GM23248 (cell line): Measurements from ENCODE around the gene ITPKB. TPM values are rescaled to one million over a fixed set of nuclear protein-coding genes. Genes with fewer than 3 reads are reported as not detected.

Experiments used
- DNase-seq: peaks from one replicate; pipeline ENCODE4 v3.0.0-alpha.2; 2015
- H2AFZ ChIP-seq: fragments of 200-600 bp; sonication (generic); 2 replicates; pipeline ENCODE4 v1.6.1; 2016; ENCODE audit warnings: antibody characterized with exemption
- H3F3A ChIP-seq: fragments of 200-600 bp; sonication (generic); 2 replicates; pipeline ENCODE4 v1.6.1; 2016; ENCODE audit warnings: mild to moderate bottlenecking, antibody characterized with exemption, mixed run types; ENCODE audit not compliant: insufficient read depth
- H3K27ac ChIP-seq: fragments of 200-600 bp; sonication (generic); 2 replicates; pipeline ENCODE4 v1.5.1; 2016; ENCODE audit warnings: mild to moderate bottlenecking
- H3K27me3 ChIP-seq: fragments of 200-600 bp; sonication (generic); replicated peaks from 2 replicates; pipeline ENCODE4 v1.6.1; 2016; ENCODE audit warnings: mild to moderate bottlenecking; ENCODE audit not compliant: insufficient read depth
- H3K36me3 ChIP-seq: fragments of 200-600 bp; sonication (generic); 2 replicates; pipeline ENCODE4 v1.6.1; 2016; ENCODE audit warnings: low read depth, mild to moderate bottlenecking
- H3K4me1 ChIP-seq: fragments of 200-600 bp; sonication (generic); 2 replicates; pipeline ENCODE4 v1.6.1; 2016; ENCODE audit warnings: mild to moderate bottlenecking; ENCODE audit not compliant: insufficient read depth
- H3K4me2 ChIP-seq: fragments of 200-600 bp; sonication (generic); one replicate; pipeline ENCODE4 v1.6.1; 2016; ENCODE audit warnings: mild to moderate bottlenecking; ENCODE audit not compliant: unreplicated experiment
- H3K4me3 ChIP-seq: fragments of 200-600 bp; sonication (generic); 2 replicates; pipeline ENCODE4 v1.5.1; 2016; ENCODE audit warnings: mild to moderate bottlenecking
- H3K79me2 ChIP-seq: fragments of 200-600 bp; sonication (generic); 2 replicates; pipeline ENCODE4 v1.6.1; 2016; ENCODE audit warnings: mild to moderate bottlenecking; ENCODE audit not compliant: insufficient read depth
- H3K9ac ChIP-seq: fragments of 200-600 bp; sonication (generic); 2 replicates; pipeline ENCODE4 v1.6.1; 2016; ENCODE audit warnings: mild to moderate bottlenecking
- H3K9me2 ChIP-seq: fragments of 200-600 bp; sonication (generic); 2 replicates; pipeline ENCODE4 v1.6.1; 2016; ENCODE audit warnings: mixed run types, mild to moderate bottlenecking, moderate library complexity; ENCODE audit not compliant: insufficient read depth
- H3K9me3 ChIP-seq: fragments of 200-600 bp; sonication (generic); one replicate; pipeline ENCODE4 v1.6.1; 2017; ENCODE audit warnings: low read depth
- H4K20me1 ChIP-seq: fragments of 200-600 bp; sonication (generic); 2 replicates; pipeline ENCODE4 v1.6.0; 2016; ENCODE audit not compliant: insufficient read depth
- EZH2 ChIP-seq: fragments of 200-600 bp; sonication (generic); IDR thresholded peaks from 2 replicates; pipeline ENCODE4 v1.6.1; 2018; ENCODE audit warnings: antibody characterized with exemption, mild to moderate bottlenecking; ENCODE audit not compliant: insufficient read depth, poor library complexity, severe bottlenecking
- EZH2phosphoT487 ChIP-seq: fragments of 200-600 bp; sonication (generic); IDR thresholded peaks from 2 replicates; pipeline ENCODE4 v1.6.1; 2018; ENCODE audit warnings: antibody characterized with exemption, moderate library complexity, mild to moderate bottlenecking, low read depth; ENCODE audit not compliant: insufficient read depth
- WGBS, 2 experiments: methylation state at CpG; one replicate each; pipeline ENCODE4 v1.1.6; 2015 to 2017; ENCODE audit warnings: low lambda C conversion rate in 2 of 2, low coverage in 1 of 2; ENCODE audit errors: missing lambda C conversion rate in 2 of 2; 5-methylcytosine and 5-hydroxymethylcytosine counted together
- in situ Hi-C: fragments of 300-500 bp; cut with MboI; formaldehyde crosslinking; loops from 2 replicates; pipeline ENCODE4 v1.15.0; 2020
- polyA plus RNA-seq: library from polyadenylated mRNA; unstranded; fragments of >200 nt; fragmentation: Nextera tagmentation; extraction: Ambion mirVana; gene quantifications from 2 replicates; pipeline ENCODE4 v1.2.1, GENCODE V29; 2016
- total RNA-seq: library from RNA; depleted of rRNA; stranded (reverse); fragments of >200 nt; shearing (Covaris generic); gene quantifications from 2 replicates; pipeline ENCODE4 v1.2.3, GENCODE V29; 2014

The ITPKB gene
- total and polyA plus RNA-seq, 2 experiments from 2014 or later = 0.26 to 0.86 TPM

- H3K4me2 ChIP-seq = no peak overlapping the region
- in situ Hi-C loops = no loop called here
- 76 to 81% methylated on average over 7 of the region's 7 CpGs for WGBS, 2 experiments
- no peaks in the 10 kb centered on the region for H3F3A ChIP-seq
- H2AFZ ChIP-seq = no peak overlapping the region
- H3K27ac ChIP-seq = no peak overlapping the region
- H3K4me1 ChIP-seq = 0 out of 2 replicates have a peak, but pooled peaks cover 4% of the 10 kb centered on the region
- H3K9me3 ChIP-seq = no peaks in the 10 kb centered on the region
- H3K4me3 ChIP-seq = no peak overlapping the region
- TF ChIP-seq EZH2 = no peak
- DNase-seq = no peak
- no peaks in the 10 kb centered on the region for H3K9me2 ChIP-seq
- no peaks in the 10 kb centered on the region for H3K36me3 ChIP-seq
- no peaks in the 10 kb centered on the region for H3K79me2 ChIP-seq
- H4K20me1 ChIP-seq = no peaks in the 10 kb centered on the region
- H3K27me3 ChIP-seq = no peaks in the 10 kb centered on the region
- no peak overlapping the region for H3K9ac ChIP-seq
Measured at GRCh38 chr1:226695335-226695900, 43.7 kb downstream of the ITPKB start.

GRCh38 chr1:226692823-226693222 is 46.3 kb downstream of the ITPKB start:
- H3K4me2 ChIP-seq = no peak overlapping the region
- no peaks in the 10 kb centered on the region for H3K36me3 ChIP-seq
- H3K4me1 ChIP-seq = 0 out of 2 replicates have a peak, but pooled peaks cover 4% of the 10 kb centered on the region
- H3K27me3 ChIP-seq = no peaks in the 10 kb centered on the region
- in situ Hi-C loops = no loop called here
- H2AFZ ChIP-seq = no peak overlapping the region
- WGBS, 2 experiments = 30 to 31% methylated on average over 3 of the region's 3 CpGs
- H3F3A ChIP-seq = no peaks in the 10 kb centered on the region
- no peak overlapping the region for H3K4me3 ChIP-seq
- H3K9me2 ChIP-seq = no peaks in the 10 kb centered on the region
- H3K9ac ChIP-seq = no peak overlapping the region
- TF ChIP-seq EZH2 (no peak), EZH2phosphoT487 (no peak)
- H3K9me3 ChIP-seq = no peaks in the 10 kb centered on the region
- H3K27ac ChIP-seq = no peak overlapping the region
- DNase-seq = no peak
- H4K20me1 ChIP-seq = no peaks in the 10 kb centered on the region
- H3K79me2 ChIP-seq = no peaks in the 10 kb centered on the region

DNA sequence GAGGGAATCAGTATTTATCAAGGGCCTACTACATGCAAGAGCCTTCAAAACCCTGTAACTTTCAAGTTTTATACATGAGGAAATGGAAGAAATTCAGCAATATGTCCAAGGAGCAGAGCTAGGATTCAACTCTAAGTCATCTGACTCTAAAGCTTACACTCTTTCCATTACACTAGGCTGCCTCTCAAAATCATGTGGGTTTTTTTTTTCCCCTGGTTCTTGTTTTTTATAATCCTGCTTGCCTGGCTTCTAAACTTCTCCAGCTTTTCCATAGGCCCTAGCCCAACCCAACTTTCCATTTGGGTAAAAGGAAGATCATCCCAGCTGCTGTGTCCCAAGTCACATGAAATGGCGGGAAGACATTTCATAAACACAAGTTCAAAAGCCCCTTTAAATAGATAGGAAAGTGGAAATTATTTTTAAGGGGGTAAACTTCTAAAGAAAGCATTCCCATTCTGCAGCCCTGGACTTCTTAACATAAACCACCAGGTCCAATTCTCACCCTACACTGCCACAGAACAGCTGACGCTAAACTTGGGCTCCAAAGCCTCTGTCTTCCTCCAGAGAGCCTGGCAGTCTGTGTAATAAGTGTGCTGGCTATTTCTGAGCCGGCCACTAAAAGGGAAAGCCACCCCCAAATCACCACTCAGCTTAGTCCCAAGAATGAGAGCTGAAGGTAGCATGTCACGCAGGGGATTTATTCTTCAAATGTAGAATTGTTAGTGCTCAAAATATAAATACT is 46.9 kb downstream of the ITPKB start:
- no peak overlapping the region for H3K4me3 ChIP-seq
- H4K20me1 ChIP-seq = no peaks in the 10 kb centered on the region
- DNase-seq = no peak
- no peaks in the 10 kb centered on the region for H3K79me2 ChIP-seq
- no peaks in the 10 kb centered on the region for H3K9me3 ChIP-seq
- H3K4me2 ChIP-seq = no peak overlapping the region
- H3K9ac ChIP-seq = no peak overlapping the region
- no peak overlapping the region for H3K27ac ChIP-seq
- WGBS, 2 experiments = 68 to 71% methylated on average over 4 of the region's 4 CpGs
- no peaks in the 10 kb centered on the region for H3K27me3 ChIP-seq
- 0 out of 2 replicates have a peak, but pooled peaks cover 4% of the 10 kb centered on the region for H3K4me1 ChIP-seq
- H2AFZ ChIP-seq = no peak overlapping the region
- H3F3A ChIP-seq = no peaks in the 10 kb centered on the region
- in situ Hi-C loops = no loop called here
- H3K36me3 ChIP-seq = no peaks in the 10 kb centered on the region
- no peaks in the 10 kb centered on the region for H3K9me2 ChIP-seq
- TF ChIP-seq EZH2 (no peak), EZH2phosphoT487 (no peak)

GRCh38 chr1:226691247-226691646 is 47.8 kb downstream of the ITPKB start:
- TF ChIP-seq EZH2 = no peak
- Histone ChIP-seq H3K4me2 (no peak overlapping the region), H3K27me3 (no peaks in the 10 kb centered on the region), H3F3A (no peaks in the 10 kb centered on the region), H3K79me2 (no peaks in the 10 kb centered on the region), H3K4me3 (no peak overlapping the region), H4K20me1 (no peaks in the 10 kb centered on the region), H3K27ac (no peak overlapping the region), H2AFZ (no peak overlapping the region), H3K9me2 (no peaks in the 10 kb centered on the region), H3K36me3 (no peaks in the 10 kb centered on the region), H3K9me3 (no peaks in the 10 kb centered on the region), H3K4me1 (no peaks in the 10 kb centered on the region), H3K9ac (no peak overlapping the region)
- WGBS, 2 experiments = 34 to 38% methylated on average over 4 of the region's 4 CpGs
- in situ Hi-C loops = no loop called here
- DNase-seq = no peak
